Astrocyte of the cerebellum (primary cell): ENCODE results near the gene TMED4.

Experiments
- DNase-seq: peaks from one replicate; pipeline ENCODE4 v3.0.0-alpha.2; 2011; ENCODE audit warnings: low read depth
- H3K4me3 ChIP-seq: 2 replicates; pipeline ENCODE4 v1.5.1; 2011; ENCODE audit warnings: mild to moderate bottlenecking, low read depth, low read length, moderate library complexity
- in situ Hi-C: cut with HindIII; loops from 2 replicates; pipeline ENCODE4 v1.10.0; 2017; ENCODE audit warnings: low sequenced_read_pairs
- TF ChIP-seq, protein P1 (sequence below): IDR thresholded peaks from 2 replicates; pipeline ENCODE4 v1.5.1; 2012; ENCODE audit warnings: low read length, low read depth, moderate library complexity, mild to moderate bottlenecking; ENCODE audit errors: missing control alignments

Gene TMED4

DNA sequence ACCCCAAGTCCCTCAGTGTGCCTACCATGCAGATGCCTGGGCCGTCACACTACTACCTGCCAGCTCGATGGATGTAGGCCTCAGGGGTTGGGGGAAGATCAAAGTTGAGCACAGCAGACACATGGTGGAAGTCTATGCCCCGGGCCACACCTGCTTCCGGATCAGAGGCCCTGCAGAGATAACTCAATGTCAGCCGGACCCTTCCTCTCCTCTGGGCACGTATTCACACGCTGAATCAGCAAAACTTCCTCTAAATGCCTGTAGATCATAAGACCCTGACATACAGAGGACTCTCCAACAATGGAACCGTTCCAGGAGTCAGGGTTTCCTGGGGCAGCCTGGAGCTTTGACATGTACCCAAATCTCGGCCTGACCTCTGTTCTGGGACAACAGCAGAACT lies 12.1 kb downstream of the TMED4 start:
- no peak for DNase-seq
- H3K4me3 ChIP-seq: no peak overlapping the region
- TF ChIP-seq, protein P1, sequence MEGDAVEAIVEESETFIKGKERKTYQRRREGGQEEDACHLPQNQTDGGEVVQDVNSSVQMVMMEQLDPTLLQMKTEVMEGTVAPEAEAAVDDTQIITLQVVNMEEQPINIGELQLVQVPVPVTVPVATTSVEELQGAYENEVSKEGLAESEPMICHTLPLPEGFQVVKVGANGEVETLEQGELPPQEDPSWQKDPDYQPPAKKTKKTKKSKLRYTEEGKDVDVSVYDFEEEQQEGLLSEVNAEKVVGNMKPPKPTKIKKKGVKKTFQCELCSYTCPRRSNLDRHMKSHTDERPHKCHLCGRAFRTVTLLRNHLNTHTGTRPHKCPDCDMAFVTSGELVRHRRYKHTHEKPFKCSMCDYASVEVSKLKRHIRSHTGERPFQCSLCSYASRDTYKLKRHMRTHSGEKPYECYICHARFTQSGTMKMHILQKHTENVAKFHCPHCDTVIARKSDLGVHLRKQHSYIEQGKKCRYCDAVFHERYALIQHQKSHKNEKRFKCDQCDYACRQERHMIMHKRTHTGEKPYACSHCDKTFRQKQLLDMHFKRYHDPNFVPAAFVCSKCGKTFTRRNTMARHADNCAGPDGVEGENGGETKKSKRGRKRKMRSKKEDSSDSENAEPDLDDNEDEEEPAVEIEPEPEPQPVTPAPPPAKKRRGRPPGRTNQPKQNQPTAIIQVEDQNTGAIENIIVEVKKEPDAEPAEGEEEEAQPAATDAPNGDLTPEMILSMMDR: no peak
- in situ Hi-C loops: loop anchor here (25.0 kb wide), 1 partner anchor 333 kb away; no protein-coding TSS in a partner anchor

DNA sequence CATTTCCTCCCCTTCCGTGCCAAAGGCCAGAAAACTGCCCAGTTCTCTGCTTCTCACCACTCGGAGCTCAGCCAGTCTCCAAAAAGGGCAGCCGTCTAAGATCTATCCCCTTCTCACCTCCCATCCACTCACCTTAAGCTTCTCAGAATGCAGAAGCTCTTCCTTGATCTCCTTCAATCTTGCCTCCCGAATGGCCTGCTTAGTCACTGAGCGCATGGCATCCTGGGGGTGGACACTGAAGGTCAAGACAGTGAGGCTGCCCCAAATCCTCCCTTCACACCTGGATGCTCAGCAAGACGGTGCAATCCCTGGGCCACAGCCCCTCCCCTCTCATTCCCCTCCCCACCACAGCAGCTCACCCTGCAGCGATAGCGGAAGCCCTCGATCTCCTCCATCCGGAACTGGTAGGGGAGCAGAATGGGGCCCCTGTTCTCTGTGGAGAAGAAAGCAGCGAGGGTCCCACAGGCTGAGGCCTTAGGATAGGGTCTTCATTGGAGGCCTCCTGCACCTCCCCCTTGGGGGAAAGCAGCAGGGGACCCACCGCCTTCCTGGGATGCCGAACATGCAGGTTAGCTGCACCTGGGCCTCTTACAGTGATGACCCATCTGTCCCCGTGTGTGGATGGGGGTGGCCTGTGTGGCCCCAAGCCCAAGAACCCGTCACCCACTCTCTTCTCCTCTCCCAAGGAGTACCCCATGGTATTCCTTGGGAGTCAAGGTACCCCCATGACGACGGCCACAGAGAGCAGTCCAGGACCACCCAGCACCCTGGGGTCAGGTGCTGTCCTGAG lies 13.1 kb downstream of the TMED4 start:
- TF ChIP-seq, protein P1: no peak
- in situ Hi-C loops: loop anchor here (25.0 kb wide), 1 partner anchor 332 kb away; no protein-coding TSS in a partner anchor
- no peak overlapping the region for H3K4me3 ChIP-seq
- no peak for DNase-seq

DNA sequence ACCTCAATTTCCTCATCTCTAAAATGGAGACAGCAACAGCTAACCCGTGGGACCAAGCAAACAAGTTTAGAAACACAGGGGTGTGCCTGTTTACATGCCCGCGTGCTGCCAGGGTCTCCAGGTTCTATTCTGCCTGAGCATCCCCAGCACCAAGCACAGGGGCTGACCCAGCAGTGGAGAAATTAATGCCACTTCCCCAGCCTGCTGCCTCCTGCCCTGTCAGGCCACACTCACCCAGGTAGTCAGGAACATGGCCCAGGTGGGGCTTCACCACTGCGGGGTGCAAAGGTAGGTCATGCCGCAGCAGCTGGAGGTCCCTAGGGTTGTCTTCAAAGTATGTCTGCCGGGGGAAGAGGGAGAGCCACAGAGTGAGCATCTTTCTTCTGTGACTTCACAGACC lies 14.1 kb downstream of the TMED4 start:
- no peak for DNase-seq
- TF ChIP-seq, protein P1: no peak
- H3K4me3 ChIP-seq: no peak overlapping the region
- in situ Hi-C loops: loop anchor here (25.0 kb wide), 1 partner anchor 331 kb away; no protein-coding TSS in a partner anchor

DNA sequence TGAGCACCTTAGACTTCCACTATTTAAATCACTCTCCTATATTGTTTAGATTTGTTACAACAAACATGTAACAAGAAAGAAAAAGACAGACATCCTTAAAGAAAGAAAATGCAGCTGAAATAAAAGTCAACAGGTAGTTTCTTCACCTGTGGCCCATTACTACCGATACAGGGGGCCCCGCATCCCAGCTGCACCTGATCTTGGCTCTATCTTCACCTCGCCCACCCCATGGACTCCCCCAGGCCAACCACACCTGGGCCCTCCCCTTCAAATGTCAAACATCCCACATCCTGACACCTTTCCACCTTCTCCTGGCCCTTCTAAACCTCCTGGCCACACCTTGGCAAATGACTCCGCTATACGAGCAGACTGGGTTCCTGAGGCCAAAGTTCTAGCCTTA lies 15.4 kb downstream of the TMED4 start:
- TF ChIP-seq, protein P1: no peak
- H3K4me3 ChIP-seq: no peak overlapping the region
- DNase-seq: no peak
- in situ Hi-C loops: loop anchor here (25.0 kb wide), 1 partner anchor 329 kb away; no protein-coding TSS in a partner anchor

DNA sequence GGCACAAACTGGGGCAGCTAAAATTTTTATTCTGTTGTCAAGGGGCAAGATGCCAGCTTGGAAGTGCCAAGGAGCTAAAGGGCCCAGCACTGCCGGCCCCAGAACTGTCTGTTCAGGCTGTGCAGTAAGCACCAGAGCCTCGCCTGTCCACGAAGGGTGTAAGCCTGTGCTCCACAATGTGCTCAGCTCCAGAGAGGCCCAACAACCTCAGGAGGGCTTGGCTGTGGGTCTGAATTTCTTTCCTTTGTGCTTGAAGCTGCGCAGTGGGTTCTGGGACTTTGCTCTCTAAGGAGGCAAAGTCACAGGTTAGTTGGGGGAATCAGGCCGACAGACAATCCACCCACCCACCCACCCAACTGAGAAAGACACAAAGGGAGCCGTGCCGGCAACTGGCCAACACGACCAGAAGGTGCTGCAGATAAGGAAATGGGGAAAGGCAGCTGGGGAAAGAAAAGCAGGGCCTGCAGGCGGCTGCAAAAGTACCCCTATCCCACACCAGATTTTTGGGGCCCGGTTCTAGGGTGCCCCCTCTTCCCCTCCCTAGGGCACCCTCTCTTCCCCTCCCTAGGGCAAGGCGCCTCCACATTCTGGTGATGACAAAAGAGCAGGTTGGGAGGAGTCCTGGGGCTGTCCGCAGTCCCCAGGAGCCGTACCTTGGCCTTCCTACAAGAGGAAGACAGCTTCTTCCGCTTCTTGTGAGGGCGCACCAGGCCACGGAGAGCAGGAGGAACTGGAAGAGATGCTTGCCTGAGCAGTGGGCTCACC lies 16.1 kb downstream of the TMED4 start:
- in situ Hi-C loops: loop anchor here (25.0 kb wide), 1 partner anchor 329 kb away; no protein-coding TSS in a partner anchor
- TF ChIP-seq, protein P1: no peak
- DNase-seq: no peak
- H3K4me3 ChIP-seq: no peak overlapping the region

DNA sequence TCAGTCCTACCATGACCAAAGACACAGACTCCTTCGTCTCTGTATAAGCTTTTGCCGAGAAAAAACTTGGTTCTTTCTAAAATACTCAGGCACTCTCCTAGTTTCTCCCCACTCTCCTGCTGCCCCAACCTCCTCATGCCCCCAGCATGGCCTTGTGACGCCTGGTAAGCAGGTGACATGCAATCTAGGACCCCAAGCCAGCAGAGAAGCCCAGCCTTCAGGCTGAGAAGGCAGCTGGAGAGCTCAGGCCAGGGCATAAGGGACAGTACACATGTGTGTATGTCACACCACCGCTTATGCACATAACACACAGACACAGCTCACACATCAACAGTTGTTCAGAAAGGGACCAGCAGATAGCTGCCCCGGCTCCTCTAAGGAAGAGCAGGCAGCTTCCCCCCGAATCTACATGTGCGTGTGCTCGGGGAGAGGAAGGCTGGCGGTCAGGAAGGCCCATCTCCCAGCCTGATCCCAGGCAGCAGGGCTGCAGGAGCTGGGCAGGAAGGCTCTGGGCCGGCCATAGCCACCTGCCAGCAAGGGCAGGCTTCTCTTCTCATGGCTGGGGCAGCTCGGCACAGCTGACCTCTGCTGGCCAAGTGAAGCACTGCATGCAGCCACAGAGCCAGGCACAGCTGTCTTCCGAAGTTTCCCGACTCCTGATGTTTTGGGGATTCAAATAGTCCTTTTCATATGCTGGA lies 16.8 kb downstream of the TMED4 start:
- H3K4me3 ChIP-seq: no peak overlapping the region
- peak; percentile 13 for DNase-seq
- TF ChIP-seq, protein P1: peak; percentile 98
- in situ Hi-C loops: loop anchor here (25.0 kb wide), 1 partner anchor 328 kb away; no protein-coding TSS in a partner anchor
